GM13976 (cell line): ENCODE data around the gene BCAT1.
"Not testable (repeated sequence)": the region's sequence is repeated elsewhere in the genome, so short reads cannot be mapped to it uniquely, and the experiment has no call there.

ENCODE experiments used
- DNase-seq: peaks from one replicate; pipeline ENCODE4 v3.0.0; 2012; ENCODE audit warnings: low spot score
- in situ Hi-C: fragments of 300-500 bp; cut with MboI; formaldehyde crosslinking; loops from one replicate; pipeline ENCODE4 v1.12.0; 2022; ENCODE audit warnings: low sequenced_read_pairs, mixed read lengths, inconsistent platforms; ENCODE audit not compliant: unreplicated experiment
- TF ChIP-seq, protein P1 (sequence below): IDR thresholded peaks from 2 replicates; pipeline ENCODE4 v1.5.1; 2012; ENCODE audit warnings: borderline replicate concordance, mild to moderate bottlenecking; ENCODE audit not compliant: insufficient read depth; ENCODE audit errors: extremely low read depth, missing control alignments, control extremely low read depth

BCAT1 gene

DNA sequence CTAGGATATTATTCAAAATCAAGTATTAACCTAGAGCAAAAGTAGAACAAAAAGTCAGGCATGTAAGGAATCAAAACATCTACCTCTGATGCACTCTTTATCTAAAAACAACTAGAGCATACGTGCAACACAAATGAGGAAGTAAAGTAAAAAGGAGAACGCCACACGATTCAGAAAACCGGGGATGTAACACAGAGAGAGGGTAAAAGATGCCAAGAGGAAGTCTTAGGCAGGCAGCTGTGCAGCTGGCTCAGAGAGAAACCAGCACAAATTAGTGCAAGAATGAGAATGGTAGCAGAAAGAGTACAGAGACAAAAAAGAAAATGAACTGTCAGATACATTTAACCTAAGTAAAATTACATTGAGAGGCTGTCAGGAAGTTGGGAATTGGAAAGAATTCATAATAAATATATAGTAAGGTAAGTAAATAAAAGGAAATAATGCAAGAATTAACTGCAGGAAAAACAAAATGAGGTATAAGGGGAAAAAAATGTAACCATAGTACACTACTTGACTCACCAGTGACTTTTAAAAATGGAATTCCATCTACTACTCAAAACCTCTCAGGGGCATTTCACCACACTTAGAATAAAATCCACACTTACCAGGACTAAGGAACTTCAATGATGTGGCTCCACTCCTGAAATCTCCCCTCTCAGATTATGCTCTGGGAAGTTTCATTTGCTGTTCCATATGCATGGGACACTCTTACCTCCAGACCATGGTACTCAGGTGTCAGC is 17.1 kb downstream of the BCAT1 start:
- TF ChIP-seq, protein P1, sequence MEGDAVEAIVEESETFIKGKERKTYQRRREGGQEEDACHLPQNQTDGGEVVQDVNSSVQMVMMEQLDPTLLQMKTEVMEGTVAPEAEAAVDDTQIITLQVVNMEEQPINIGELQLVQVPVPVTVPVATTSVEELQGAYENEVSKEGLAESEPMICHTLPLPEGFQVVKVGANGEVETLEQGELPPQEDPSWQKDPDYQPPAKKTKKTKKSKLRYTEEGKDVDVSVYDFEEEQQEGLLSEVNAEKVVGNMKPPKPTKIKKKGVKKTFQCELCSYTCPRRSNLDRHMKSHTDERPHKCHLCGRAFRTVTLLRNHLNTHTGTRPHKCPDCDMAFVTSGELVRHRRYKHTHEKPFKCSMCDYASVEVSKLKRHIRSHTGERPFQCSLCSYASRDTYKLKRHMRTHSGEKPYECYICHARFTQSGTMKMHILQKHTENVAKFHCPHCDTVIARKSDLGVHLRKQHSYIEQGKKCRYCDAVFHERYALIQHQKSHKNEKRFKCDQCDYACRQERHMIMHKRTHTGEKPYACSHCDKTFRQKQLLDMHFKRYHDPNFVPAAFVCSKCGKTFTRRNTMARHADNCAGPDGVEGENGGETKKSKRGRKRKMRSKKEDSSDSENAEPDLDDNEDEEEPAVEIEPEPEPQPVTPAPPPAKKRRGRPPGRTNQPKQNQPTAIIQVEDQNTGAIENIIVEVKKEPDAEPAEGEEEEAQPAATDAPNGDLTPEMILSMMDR, result no peak
- in situ Hi-C loops, result no loop called here
- DNase-seq, result peak; percentile 50

DNA sequence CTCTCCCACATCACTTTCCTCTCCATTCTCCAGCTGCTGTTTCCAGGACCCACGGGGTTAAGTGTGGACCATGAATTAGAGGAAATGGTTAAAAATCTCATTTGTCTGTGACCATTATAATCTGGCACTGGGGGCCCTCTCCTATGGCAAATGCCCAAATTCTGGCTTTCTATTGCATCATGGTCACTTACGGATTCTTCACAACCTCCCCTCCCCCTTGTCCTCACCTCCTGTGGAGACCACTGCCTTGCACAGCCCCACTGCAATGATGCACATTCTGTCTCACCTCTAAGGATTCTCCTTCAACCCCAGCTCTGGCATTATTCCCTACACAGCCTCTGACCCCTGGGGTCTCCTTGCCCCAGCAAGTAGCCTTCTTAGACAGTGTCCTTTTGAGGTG is 18.9 kb downstream of the BCAT1 start:
- TF ChIP-seq, protein P1, result no peak
- in situ Hi-C loops, result no loop called here
- DNase-seq, result no peak

DNA sequence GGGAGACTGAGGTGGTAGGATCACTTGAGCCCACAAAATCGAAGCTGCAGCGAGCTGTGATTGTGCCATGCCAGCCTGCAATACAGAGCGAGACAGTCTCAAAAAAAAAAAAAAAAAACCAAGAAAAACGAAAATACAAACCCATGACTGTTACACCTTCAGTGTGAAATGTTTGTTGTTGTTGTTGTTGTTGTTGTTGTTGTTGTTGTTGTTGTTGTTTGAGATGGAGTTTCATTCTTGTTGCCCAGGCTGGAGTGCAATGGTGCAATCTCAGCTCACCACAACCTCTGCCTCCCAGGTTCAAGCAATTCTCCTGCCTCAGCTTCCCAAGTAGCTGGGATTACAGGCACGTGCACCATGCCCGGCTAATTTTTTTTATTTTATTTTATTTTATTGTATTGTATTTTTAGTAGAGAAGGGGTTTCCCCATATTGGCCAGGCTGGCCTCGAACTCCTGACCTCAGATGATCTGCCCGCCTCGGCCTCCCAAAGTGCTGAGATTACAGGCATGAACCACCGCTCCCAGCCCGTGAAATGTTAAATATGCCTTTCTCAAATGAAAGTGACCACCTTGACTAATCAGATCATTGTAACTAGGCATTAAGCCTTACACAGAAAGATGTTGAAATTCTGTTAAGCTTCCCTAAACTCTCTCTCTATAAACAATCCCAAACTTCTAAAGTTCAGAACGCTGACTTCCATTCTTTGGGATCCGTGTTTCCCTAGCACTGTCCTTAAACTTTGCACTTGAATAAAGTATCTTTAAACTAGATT is 20.2 kb downstream of the BCAT1 start:
- DNase-seq, in situ Hi-C loops: not testable (repeated sequence)

DNA sequence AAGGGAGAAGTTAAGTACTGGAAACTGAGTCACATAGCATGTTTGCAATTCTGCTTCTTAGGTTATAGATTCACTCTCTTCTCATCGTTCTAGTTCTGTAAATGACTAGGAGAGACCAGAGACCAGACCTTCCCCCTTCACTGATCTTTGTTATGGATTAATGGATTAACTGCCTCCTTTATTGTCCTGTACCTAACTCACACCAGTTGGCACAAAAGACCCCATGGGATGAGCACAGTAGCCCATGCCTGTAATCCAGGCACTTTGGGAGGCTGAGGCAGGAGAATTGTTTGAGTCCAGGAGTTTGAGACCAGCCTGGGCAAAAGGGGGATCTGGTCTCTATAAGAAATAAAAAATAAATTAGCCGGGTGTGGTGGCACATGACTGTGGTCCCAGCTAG is 20.8 kb downstream of the BCAT1 start:
- in situ Hi-C loops, result no loop called here
- TF ChIP-seq, protein P1, result no peak
- no peak for DNase-seq

DNA sequence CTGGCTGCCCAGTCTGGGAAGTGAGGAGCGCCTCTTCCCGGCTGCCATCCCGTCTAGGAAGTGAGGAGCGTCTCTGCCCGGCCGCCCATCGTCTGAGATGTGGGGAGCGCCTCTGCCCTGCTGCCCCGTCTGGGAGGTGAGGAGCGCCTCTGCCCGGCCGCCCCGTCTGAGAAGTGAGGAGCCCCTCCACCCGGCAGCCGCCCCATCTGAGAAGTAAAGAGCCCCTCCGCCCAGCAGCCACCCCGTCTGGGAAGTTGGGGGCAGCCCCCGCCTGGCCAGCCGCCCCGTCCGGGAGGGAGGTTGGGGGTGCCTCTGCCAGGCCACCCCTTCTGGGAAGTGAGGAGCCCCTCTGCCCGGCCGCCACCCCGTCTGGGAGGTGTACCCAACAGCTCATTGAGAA is 22.8 kb downstream of the BCAT1 start:
- DNase-seq, in situ Hi-C loops: not testable (repeated sequence)

DNA sequence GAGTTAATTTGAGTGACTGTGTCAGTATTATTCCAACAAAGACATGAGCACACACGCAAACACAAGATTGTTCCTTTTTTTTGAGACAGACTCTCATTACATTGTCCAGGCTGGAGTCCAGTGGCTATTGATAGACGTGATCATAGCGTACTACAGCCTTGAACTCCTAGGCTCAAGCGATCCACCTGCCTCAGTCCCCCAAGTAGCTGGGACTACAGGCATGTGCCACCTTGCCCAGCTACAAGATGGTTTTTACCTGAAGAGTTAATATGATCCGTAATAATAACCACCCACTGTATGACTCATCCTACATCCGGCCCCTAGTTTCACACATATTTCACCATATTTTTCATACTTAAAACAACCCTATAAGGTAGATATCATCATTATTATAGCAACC is 26.8 kb downstream of the BCAT1 start:
- TF ChIP-seq, protein P1, result no peak
- in situ Hi-C loops, result no loop called here
- DNase-seq, result no peak

DNA sequence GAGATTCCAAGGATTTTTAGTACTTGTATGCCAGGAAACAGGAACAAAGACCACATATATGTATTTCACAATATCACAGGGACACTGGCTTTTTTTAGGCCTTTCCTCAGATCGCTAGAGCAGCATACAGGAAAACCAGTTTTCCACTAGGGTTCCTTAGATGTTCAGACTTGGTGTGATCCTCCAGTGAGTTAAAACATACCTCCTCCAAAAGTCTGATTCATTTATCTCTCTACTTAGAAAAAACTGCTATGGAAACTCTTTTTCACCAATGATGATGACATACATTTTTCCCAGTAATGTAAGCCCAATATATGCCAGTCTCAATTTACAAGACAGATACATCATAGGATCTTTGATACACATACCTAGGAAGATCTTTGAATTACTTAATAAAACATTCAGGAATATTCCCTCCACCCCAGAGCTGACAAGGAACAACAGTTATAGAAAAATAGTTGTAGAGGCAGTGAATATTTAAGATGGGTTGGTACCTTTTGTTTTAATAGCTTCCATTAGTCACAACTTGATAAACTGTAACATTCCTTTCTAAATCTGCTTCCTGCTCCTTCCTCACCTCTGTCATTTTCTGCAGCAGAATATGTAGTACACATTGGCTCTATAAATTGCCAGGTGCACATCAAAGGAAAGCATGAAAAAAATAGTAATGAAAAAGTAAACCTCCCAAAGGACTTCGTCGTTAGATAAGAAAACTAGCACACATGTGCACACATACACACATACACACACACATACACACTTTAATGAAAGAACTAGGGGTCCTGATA is 27.5 kb downstream of the BCAT1 start:
- in situ Hi-C loops, result no loop called here
- TF ChIP-seq, protein P1, result no peak
- no peak for DNase-seq
